Measurements from ENCODE around the gene CPED1.
A peak's percentile ranks its signal among the peaks of the same experiment; 100 is the strongest.

The CPED1 gene

DNA sequence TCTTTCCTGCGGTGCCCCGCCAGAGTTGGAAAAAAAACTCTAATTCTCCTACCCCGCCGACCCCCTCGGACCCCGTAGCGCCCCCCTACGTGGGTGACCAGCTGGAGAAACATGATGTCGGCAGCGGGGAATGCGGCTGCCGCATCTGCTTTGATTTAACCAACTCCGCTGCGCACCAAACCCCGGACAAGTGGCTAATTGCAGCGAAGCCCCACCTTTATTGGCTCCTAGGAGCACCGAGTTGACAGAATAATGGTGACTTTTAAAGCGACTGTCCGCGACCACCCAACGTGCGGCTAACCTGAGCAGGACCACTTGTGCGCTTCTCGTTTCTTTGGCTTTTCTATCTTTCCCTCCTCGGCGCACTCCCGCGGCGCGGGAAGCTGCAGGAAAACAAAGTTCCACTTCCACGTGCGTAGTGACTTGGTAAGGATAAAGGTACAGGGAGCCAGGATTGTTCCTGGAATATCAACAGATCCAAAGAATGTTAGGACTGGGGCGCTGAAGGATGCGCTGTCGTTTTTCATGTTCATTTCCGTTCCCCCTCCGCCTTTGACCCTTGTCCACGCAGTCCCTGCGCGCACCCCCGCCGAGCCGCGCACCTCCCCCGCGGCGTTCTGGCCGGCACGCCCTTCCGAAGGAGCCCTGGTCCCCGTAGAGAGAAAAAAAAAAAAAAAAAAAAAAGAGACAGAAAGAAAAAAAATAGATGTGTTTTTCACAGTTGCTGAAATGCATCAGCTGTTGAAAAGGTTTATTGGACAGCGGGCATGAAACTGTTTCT, 341.7 kb downstream of the CPED1 start:
- DNase-seq (ENCODE audit: low read depth, low spot score), result no peak
- no peaks in the 10 kb centered on the region for H3K36me3 ChIP-seq (ENCODE audit: control insufficient read depth, insufficient read depth, low read length)

DNA sequence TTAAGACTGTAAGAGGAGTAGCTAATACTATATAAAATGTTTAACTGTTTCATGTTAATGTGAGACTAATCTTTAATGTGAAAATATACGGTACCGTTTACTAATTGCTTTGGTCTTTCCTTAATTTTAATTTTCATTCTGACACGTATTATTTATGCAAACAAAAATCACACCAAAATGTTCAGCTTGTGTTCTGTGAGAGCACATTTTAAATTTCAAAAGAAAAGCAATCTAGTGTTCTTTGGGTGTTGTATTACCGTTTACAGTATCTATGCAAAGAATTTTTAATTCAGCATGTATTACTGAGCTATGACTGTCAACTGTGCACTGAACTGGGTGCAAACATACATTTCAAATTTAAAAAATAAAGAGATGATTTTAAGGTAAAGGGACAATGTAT, 342.5 kb downstream of the CPED1 start:
- Histone ChIP-seq H3K4me1 (ENCODE audit: control insufficient read depth, insufficient read depth, low read length) (no peaks in the 10 kb centered on the region), H3K9me3 (ENCODE audit: control insufficient read depth, insufficient read depth, low read length) (no peaks in the 10 kb centered on the region), H3K4me3 (ENCODE audit: low read length) (no peak overlapping the region), H3K36me3 (ENCODE audit: control insufficient read depth, insufficient read depth, low read length) (no peaks in the 10 kb centered on the region), H3K27me3 (ENCODE audit: control insufficient read depth, insufficient read depth, low read length) (peaks cover 7% of the 10 kb centered on the region; the same call in 1 of the 2 replicates), H3K27ac (ENCODE audit: low read length) (no peak overlapping the region)
- no CpG with 5 or more reads among the region's 4 CpGs for WGBS (ENCODE audit: insufficient coverage, insufficient read length)
- DNase-seq (ENCODE audit: low read depth, low spot score), result no peak

More for the DNA sequence above, 341.7 kb downstream of the CPED1 start:
- Histone ChIP-seq H3K27ac (ENCODE audit: low read length) (no peak overlapping the region), H3K4me1 (ENCODE audit: control insufficient read depth, insufficient read depth, low read length) (no peaks in the 10 kb centered on the region), H3K4me3 (ENCODE audit: low read length) (peak overlapping the region; percentile 46; the same call in 1 of the 2 replicates), H3K9me3 (ENCODE audit: control insufficient read depth, insufficient read depth, low read length) (no peaks in the 10 kb centered on the region), H3K27me3 (ENCODE audit: control insufficient read depth, insufficient read depth, low read length) (peaks cover 7% of the 10 kb centered on the region; the same call in 1 of the 2 replicates)
- no CpG with 5 or more reads among the region's 52 CpGs for WGBS (ENCODE audit: insufficient coverage, insufficient read length)

DNA sequence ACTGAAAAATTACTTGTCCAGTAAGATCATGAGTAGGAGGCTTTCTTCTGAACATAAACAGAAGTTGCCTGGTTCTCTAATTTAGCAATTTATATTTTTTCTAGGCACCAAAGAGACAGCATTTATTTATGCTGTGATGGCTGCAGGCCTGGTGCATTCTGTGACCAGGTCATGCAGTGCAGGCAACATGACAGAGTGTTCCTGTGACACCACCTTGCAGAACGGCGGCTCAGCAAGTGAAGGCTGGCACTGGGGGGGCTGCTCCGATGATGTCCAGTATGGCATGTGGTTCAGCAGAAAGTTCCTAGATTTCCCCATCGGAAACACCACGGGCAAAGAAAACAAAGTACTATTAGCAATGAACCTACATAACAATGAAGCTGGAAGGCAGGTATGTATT, 343.1 kb downstream of the CPED1 start:
- WGBS (ENCODE audit: insufficient coverage, insufficient read length), result no CpG with 5 or more reads among the region's 5 CpGs
- Histone ChIP-seq H3K4me3 (ENCODE audit: low read length) (no peak overlapping the region), H3K27ac (ENCODE audit: low read length) (no peak overlapping the region), H3K4me1 (ENCODE audit: control insufficient read depth, insufficient read depth, low read length) (no peaks in the 10 kb centered on the region), H3K9me3 (ENCODE audit: control insufficient read depth, insufficient read depth, low read length) (no peaks in the 10 kb centered on the region), H3K27me3 (ENCODE audit: control insufficient read depth, insufficient read depth, low read length) (peaks cover 7% of the 10 kb centered on the region; the same call in 1 of the 2 replicates), H3K36me3 (ENCODE audit: control insufficient read depth, insufficient read depth, low read length) (no peaks in the 10 kb centered on the region)
- no peak for DNase-seq (ENCODE audit: low read depth, low spot score)

DNA sequence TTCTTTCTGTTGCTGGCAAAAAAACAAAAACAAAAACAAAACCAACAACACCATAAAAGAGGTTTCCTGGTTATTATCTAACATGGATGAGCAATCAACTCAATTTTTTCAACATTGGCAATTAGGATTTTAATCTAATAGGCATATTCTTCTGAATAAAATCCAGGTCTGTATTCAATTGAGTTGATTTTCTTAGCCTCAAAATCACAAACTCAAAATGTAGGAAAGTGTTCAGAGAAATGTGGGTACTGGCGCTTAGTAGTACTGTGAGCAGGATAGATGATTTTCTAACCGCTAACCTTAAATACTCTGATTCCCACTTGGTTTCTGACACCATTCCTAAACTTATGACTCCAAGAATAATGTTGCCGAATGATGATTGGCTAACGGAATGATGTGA, 345.9 kb downstream of the CPED1 start:
- DNase-seq (ENCODE audit: low read depth, low spot score), result no peak
- Histone ChIP-seq H3K4me3 (ENCODE audit: low read length) (no peak overlapping the region), H3K4me1 (ENCODE audit: control insufficient read depth, insufficient read depth, low read length) (no peaks in the 10 kb centered on the region), H3K36me3 (ENCODE audit: control insufficient read depth, insufficient read depth, low read length) (no peaks in the 10 kb centered on the region), H3K9me3 (ENCODE audit: control insufficient read depth, insufficient read depth, low read length) (no peaks in the 10 kb centered on the region), H3K27ac (ENCODE audit: low read length) (no peak overlapping the region), H3K27me3 (ENCODE audit: control insufficient read depth, insufficient read depth, low read length) (peaks cover 5% of the 10 kb centered on the region; the same call in 1 of the 2 replicates)
- no CpG with 5 or more reads among the region's 4 CpGs for WGBS (ENCODE audit: insufficient coverage, insufficient read length)

DNA sequence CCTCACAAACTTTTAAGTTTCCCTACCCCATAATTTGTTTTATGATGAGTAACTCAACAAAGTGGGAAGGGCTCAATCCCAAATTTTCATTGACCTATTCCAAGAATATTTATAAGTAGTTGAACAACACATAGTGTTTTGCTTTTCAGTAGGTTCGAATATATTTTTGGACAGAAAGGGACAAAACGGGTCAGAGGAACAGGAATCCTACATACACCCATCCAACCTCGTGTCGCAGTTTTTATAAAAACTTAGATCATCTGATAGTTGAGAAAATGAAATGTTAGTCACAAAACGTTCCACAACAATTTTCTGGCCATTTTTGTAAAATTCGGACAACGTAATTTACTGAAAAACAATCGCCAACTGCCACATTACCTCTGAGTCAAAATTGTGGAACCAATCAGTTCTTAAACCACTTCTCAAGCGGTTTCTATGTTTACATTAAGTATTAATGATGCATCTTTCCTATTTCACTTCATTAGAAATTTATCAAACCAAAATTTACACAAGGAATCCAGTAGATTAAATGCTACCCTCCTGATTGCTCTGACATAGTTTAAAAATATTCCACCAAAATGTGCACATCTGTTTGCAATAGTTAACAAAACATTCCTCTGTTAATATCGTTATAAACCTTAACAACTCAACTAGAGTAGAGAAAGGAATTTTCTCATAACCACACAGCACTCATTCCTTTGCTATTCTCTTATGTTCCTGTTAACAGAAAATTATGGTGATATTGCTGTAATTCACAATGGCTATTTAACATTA, 346.6 kb downstream of the CPED1 start:
- peaks cover 3% of the 10 kb centered on the region; the same call in 1 of the 2 replicates for H3K27me3 ChIP-seq (ENCODE audit: control insufficient read depth, insufficient read depth, low read length)
- H3K4me1 ChIP-seq (ENCODE audit: control insufficient read depth, insufficient read depth, low read length), result no peaks in the 10 kb centered on the region
- 100% methylated on average over 1 of the region's 10 CpGs for WGBS (ENCODE audit: insufficient coverage, insufficient read length)
- DNase-seq (ENCODE audit: low read depth, low spot score), result no peak
- no peak overlapping the region for H3K4me3 ChIP-seq (ENCODE audit: low read length)
- H3K27ac ChIP-seq (ENCODE audit: low read length), result no peak overlapping the region
- H3K36me3 ChIP-seq (ENCODE audit: control insufficient read depth, insufficient read depth, low read length), result no peaks in the 10 kb centered on the region
- H3K9me3 ChIP-seq (ENCODE audit: control insufficient read depth, insufficient read depth, low read length), result no peaks in the 10 kb centered on the region

DNA sequence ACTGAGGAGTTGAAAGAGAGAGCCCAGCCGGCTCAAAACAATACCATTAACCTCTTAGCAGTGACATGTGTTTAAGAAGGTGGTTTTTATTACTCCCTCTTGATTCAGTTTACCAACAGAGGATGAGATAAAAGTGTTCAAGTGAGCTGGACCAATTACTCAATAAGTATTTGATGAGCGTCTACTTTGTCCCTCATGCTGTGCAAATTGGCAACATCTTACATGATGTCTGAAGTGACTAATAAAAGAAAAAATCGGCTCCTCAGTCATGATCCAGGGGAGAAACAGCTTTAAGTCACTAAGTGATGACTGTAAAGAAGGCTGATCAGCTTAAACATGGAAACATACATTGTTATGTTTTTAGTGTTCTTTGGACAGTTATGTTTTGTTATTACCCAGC, 348.1 kb downstream of the CPED1 start:
- no CpG with 5 or more reads among the region's 3 CpGs for WGBS (ENCODE audit: insufficient coverage, insufficient read length)
- no peaks in the 10 kb centered on the region for H3K4me1 ChIP-seq (ENCODE audit: control insufficient read depth, insufficient read depth, low read length)

DNA sequence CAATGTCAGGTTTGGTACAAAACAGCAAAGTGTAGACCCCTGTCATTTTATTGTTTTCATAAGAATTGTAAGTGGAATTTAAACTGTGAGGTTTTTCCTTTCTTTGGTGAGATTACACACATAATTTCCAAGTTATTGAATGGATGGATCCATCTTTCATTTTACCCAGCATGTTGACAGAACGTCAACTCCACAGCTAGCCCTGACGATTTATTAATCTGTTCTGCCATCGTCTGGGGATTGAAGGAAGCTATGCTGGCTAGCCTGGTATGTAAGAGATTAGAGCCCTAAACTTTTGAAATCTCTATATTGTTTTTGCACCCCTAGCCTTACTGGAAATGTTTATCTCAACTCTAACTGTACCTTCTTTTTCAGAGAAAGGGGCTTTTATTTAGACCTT, 348.9 kb downstream of the CPED1 start:
- Histone ChIP-seq H3K36me3 (ENCODE audit: control insufficient read depth, insufficient read depth, low read length) (no peaks in the 10 kb centered on the region), H3K9me3 (ENCODE audit: control insufficient read depth, insufficient read depth, low read length) (no peaks in the 10 kb centered on the region), H3K27ac (ENCODE audit: low read length) (no peak overlapping the region), H3K27me3 (ENCODE audit: control insufficient read depth, insufficient read depth, low read length) (no peaks in the 10 kb centered on the region), H3K4me1 (ENCODE audit: control insufficient read depth, insufficient read depth, low read length) (no peaks in the 10 kb centered on the region), H3K4me3 (ENCODE audit: low read length) (no peak overlapping the region)
- no CpG with 5 or more reads among the region's 3 CpGs for WGBS (ENCODE audit: insufficient coverage, insufficient read length)
- DNase-seq (ENCODE audit: low read depth, low spot score), result no peak

More for the DNA sequence above, 348.1 kb downstream of the CPED1 start:
- H3K27ac ChIP-seq (ENCODE audit: low read length), result no peak overlapping the region
- DNase-seq (ENCODE audit: low read depth, low spot score), result no peak
- H3K4me3 ChIP-seq (ENCODE audit: low read length), result no peak overlapping the region
- H3K36me3 ChIP-seq (ENCODE audit: control insufficient read depth, insufficient read depth, low read length), result no peaks in the 10 kb centered on the region
- no peaks in the 10 kb centered on the region for H3K27me3 ChIP-seq (ENCODE audit: control insufficient read depth, insufficient read depth, low read length)
- H3K9me3 ChIP-seq (ENCODE audit: control insufficient read depth, insufficient read depth, low read length), result no peaks in the 10 kb centered on the region

DNA sequence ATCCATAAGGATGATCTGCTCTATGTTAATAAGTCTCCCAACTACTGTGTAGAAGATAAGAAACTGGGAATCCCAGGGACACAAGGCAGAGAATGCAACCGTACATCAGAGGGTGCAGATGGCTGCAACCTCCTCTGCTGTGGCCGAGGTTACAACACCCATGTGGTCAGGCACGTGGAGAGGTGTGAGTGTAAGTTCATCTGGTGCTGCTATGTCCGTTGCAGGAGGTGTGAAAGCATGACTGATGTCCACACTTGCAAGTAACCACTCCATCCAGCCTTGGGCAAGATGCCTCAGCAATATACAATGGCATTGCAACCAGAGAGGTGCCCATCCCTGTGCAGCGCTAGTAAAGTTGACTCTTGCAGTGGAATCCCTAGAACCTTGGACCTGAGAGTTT, 350.6 kb downstream of the CPED1 start:
- Histone ChIP-seq H3K36me3 (ENCODE audit: control insufficient read depth, insufficient read depth, low read length) (no peaks in the 10 kb centered on the region), H3K9me3 (ENCODE audit: control insufficient read depth, insufficient read depth, low read length) (no peaks in the 10 kb centered on the region), H3K27me3 (ENCODE audit: control insufficient read depth, insufficient read depth, low read length) (no peaks in the 10 kb centered on the region), H3K4me3 (ENCODE audit: low read length) (no peak overlapping the region), H3K4me1 (ENCODE audit: control insufficient read depth, insufficient read depth, low read length) (no peaks in the 10 kb centered on the region), H3K27ac (ENCODE audit: low read length) (no peak overlapping the region)
- no peak for DNase-seq (ENCODE audit: low read depth, low spot score)
- WGBS (ENCODE audit: insufficient coverage, insufficient read length), result no CpG with 5 or more reads among the region's 5 CpGs

DNA sequence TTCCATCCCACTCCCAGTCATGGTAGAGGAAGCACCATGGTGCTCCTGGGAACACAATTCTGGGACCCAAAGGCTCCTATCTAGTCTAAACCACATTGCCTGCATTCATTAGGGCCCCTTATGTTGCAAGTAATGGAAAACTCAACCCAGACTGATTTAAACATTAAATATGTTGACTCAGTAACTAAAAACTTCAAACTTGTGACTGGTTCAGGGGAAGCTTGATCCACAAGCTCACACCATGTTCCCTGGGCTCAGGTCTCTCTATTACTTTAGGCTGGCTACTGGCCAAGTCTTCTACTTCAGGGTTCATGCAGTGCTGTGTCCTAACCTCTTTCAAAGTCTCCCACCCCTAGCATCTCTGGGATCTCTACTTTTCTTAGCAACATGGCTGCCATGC, 353.4 kb downstream of the CPED1 start:
- Histone ChIP-seq H3K4me3 (ENCODE audit: low read length) (no peak overlapping the region), H3K36me3 (ENCODE audit: control insufficient read depth, insufficient read depth, low read length) (no peaks in the 10 kb centered on the region), H3K4me1 (ENCODE audit: control insufficient read depth, insufficient read depth, low read length) (no peaks in the 10 kb centered on the region), H3K27ac (ENCODE audit: low read length) (no peak overlapping the region), H3K9me3 (ENCODE audit: control insufficient read depth, insufficient read depth, low read length) (no peaks in the 10 kb centered on the region), H3K27me3 (ENCODE audit: control insufficient read depth, insufficient read depth, low read length) (no peaks in the 10 kb centered on the region)
- no peak for DNase-seq (ENCODE audit: low read depth, low spot score)

DNA sequence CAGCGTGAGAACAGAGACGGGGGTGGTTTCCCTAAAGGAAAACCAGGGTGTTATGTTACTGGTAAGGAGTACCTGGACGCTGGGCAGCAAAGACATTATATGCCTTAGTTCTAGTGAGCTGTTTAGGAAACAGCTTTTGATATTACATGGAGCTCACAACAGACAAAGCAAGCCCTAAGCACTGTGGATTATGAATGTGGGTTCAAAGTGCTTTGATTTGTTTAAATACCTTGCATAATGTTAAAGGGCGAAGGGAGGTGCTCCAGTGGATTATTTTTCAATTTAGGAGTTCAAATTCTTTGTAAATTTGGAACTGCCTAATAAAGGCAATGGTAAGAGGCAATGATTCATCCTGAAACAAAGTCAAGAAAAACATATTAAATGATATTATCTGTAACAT, 354.1 kb downstream of the CPED1 start:
- Histone ChIP-seq H3K9me3 (ENCODE audit: control insufficient read depth, insufficient read depth, low read length) (no peaks in the 10 kb centered on the region), H3K4me3 (ENCODE audit: low read length) (no peak overlapping the region), H3K27me3 (ENCODE audit: control insufficient read depth, insufficient read depth, low read length) (no peaks in the 10 kb centered on the region), H3K4me1 (ENCODE audit: control insufficient read depth, insufficient read depth, low read length) (no peaks in the 10 kb centered on the region), H3K36me3 (ENCODE audit: control insufficient read depth, insufficient read depth, low read length) (0 out of 2 replicates have a peak, but pooled peaks cover 2% of the 10 kb centered on the region), H3K27ac (ENCODE audit: low read length) (no peak overlapping the region)
- WGBS (ENCODE audit: insufficient coverage, insufficient read length), result no CpG with 5 or more reads among the region's 4 CpGs
- DNase-seq (ENCODE audit: low read depth, low spot score), result no peak

All from iPS DF 6.9 (cell line).